OCI-M2 (cell line): Measurements from ENCODE around the gene NEB.
"Not testable (repeated sequence)": the region's sequence is repeated elsewhere in the genome, so short reads cannot be mapped to it uniquely, and the experiment has no call there.

ENCODE experiments used
- DNase-seq: peaks from one replicate; lab custom pipeline; 2025; ENCODE audit not compliant: unreplicated experiment; lab: John Stamatoyannopoulos, UW

NEB gene

GRCh38 chr2:151761687-151762086, 27.4 kb upstream of the NEB start:
- no peak for DNase-seq

- DNase-seq: no peak
These were observed 26.9 kb upstream of the NEB start for GRCh38 chr2:151761193-151761592.

GRCh38 chr2:151760139-151760650, 25.9 kb upstream of the NEB start:
- DNase-seq: no peak

GRCh38 chr2:151758744-151759143, 24.5 kb upstream of the NEB start:
- no peak for DNase-seq

GRCh38 chr2:151757861-151758260, 23.6 kb upstream of the NEB start:
- DNase-seq: no peak

GRCh38 chr2:151756820-151757219, 22.5 kb upstream of the NEB start:
- DNase-seq: no peak

- DNase-seq: no peak
These were observed 20.1 kb upstream of the NEB start for GRCh38 chr2:151754253-151754897.

GRCh38 chr2:151753540-151753939, 19.3 kb upstream of the NEB start:
- DNase-seq: no peak

GRCh38 chr2:151745261-151745660, 11.0 kb upstream of the NEB start:
- DNase-seq: not testable (repeated sequence)

- no peak for DNase-seq
These were observed 3.9 kb downstream of the NEB start for GRCh38 chr2:151730262-151730975.

- DNase-seq: no peak
These were observed 4.4 kb downstream of the NEB start for GRCh38 chr2:151729837-151730236.

GRCh38 chr2:151729415-151729811, 4.9 kb downstream of the NEB start:
- no peak for DNase-seq

GRCh38 chr2:151728804-151729414, 5.4 kb downstream of the NEB start:
- DNase-seq: no peak

GRCh38 chr2:151727593-151728552, 6.4 kb downstream of the NEB start:
- DNase-seq: no peak

- DNase-seq: no peak
These were observed 13.1 kb downstream of the NEB start for GRCh38 chr2:151721161-151721560.

- no peak for DNase-seq
These were observed 13.8 kb downstream of the NEB start for GRCh38 chr2:151720521-151720920.

- no peak for DNase-seq
These were observed 15.5 kb downstream of the NEB start for GRCh38 chr2:151718796-151719195.

GRCh38 chr2:151718247-151718646, 16.0 kb downstream of the NEB start:
- DNase-seq: no peak

- DNase-seq: no peak
These were observed 17.6 kb downstream of the NEB start for GRCh38 chr2:151716721-151717120.

GRCh38 chr2:151713291-151713903, 20.9 kb downstream of the NEB start:
- no peak for DNase-seq

GRCh38 chr2:151711025-151711424, 23.3 kb downstream of the NEB start:
- no peak for DNase-seq
